ENCODE results near the gene PRKCA. TPM values are rescaled to one million over a fixed set of nuclear protein-coding genes. Genes with fewer than 3 reads are reported as not detected.

The PRKCA gene
- total RNA-seq, 1 experiment from 2014 or later = 29.5 TPM

DNA sequence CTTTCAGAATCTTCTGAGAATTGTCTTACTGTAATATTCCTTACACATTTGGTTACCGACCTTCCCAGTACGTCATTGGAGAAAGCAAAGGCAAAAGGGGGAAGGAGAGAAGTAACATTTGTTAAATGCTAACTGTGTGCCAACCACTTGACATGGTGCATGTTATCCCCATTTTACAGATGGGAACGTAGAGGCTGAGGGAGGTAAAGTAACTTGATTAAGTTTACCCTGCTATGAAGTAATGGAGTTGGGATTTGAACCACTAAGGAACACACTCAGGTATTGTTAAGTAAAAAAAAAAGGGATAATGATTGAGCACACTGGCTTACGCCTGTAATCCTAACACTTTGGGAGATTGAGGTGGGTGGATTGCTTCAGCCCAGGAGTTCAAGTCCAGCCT, 156.4 kb downstream of the PRKCA start:
- ChIA-PET POLR2A (no interaction called here), CTCF (no interaction called here)
- Mint-ChIP-seq H3K27me3 (ENCODE audit: low read depth) (peaks cover 49% of the 10 kb centered on the region), H3K36me3 (peaks cover 11% of the 10 kb centered on the region), H3K27ac (no peak overlapping the region), H3K9me3 (peaks cover 10% of the 10 kb centered on the region), H3K4me3 (no peak overlapping the region), H3K4me1 (peaks cover 7% of the 10 kb centered on the region)
- ATAC-seq (no peak), DNase-seq (ENCODE audit: low spot score) (no peak)
- TF ChIP-seq, protein P1, sequence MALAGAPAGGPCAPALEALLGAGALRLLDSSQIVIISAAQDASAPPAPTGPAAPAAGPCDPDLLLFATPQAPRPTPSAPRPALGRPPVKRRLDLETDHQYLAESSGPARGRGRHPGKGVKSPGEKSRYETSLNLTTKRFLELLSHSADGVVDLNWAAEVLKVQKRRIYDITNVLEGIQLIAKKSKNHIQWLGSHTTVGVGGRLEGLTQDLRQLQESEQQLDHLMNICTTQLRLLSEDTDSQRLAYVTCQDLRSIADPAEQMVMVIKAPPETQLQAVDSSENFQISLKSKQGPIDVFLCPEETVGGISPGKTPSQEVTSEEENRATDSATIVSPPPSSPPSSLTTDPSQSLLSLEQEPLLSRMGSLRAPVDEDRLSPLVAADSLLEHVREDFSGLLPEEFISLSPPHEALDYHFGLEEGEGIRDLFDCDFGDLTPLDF (CRISPR knock-in tag; IDR thresholded peaks at IDR 0.05) = no peak
- TF ChIP-seq ZNF317 (CRISPR knock-in tag; IDR thresholded peaks at IDR 0.05; ENCODE audit: borderline replicate concordance, low read depth) (no peak), ETV6 (CRISPR knock-in tag; IDR thresholded peaks at IDR 0.05) (no peak), CREB1 (CRISPR knock-in tag; IDR thresholded peaks at IDR 0.05) (no peak), FOXJ3 (CRISPR knock-in tag; IDR thresholded peaks at IDR 0.05; ENCODE audit: borderline replicate concordance) (no peak), ZNF263 (CRISPR knock-in tag; IDR thresholded peaks at IDR 0.05; ENCODE audit: low read depth) (no peak), ZNF416 (CRISPR knock-in tag; IDR thresholded peaks at IDR 0.05) (no peak), IRF2 (CRISPR knock-in tag; IDR thresholded peaks at IDR 0.05; ENCODE audit: borderline replicate concordance, low read depth) (no peak), NFE2L1 (CRISPR knock-in tag; IDR thresholded peaks at IDR 0.05) (no peak), ZNF138 (CRISPR knock-in tag; conservative IDR thresholded peaks at IDR 0.05) (no peak)
- TF ChIP-seq, protein P2, sequence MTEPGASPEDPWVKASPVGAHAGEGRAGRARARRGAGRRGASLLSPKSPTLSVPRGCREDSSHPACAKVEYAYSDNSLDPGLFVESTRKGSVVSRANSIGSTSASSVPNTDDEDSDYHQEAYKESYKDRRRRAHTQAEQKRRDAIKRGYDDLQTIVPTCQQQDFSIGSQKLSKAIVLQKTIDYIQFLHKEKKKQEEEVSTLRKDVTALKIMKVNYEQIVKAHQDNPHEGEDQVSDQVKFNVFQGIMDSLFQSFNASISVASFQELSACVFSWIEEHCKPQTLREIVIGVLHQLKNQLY (CRISPR knock-in tag; IDR thresholded peaks at IDR 0.05) = no peak
- TF ChIP-seq, protein P3, sequence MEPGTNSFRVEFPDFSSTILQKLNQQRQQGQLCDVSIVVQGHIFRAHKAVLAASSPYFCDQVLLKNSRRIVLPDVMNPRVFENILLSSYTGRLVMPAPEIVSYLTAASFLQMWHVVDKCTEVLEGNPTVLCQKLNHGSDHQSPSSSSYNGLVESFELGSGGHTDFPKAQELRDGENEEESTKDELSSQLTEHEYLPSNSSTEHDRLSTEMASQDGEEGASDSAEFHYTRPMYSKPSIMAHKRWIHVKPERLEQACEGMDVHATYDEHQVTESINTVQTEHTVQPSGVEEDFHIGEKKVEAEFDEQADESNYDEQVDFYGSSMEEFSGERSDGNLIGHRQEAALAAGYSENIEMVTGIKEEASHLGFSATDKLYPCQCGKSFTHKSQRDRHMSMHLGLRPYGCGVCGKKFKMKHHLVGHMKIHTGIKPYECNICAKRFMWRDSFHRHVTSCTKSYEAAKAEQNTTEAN (CRISPR knock-in tag; IDR thresholded peaks at IDR 0.05) = no peak
- TF ChIP-seq, protein P4, sequence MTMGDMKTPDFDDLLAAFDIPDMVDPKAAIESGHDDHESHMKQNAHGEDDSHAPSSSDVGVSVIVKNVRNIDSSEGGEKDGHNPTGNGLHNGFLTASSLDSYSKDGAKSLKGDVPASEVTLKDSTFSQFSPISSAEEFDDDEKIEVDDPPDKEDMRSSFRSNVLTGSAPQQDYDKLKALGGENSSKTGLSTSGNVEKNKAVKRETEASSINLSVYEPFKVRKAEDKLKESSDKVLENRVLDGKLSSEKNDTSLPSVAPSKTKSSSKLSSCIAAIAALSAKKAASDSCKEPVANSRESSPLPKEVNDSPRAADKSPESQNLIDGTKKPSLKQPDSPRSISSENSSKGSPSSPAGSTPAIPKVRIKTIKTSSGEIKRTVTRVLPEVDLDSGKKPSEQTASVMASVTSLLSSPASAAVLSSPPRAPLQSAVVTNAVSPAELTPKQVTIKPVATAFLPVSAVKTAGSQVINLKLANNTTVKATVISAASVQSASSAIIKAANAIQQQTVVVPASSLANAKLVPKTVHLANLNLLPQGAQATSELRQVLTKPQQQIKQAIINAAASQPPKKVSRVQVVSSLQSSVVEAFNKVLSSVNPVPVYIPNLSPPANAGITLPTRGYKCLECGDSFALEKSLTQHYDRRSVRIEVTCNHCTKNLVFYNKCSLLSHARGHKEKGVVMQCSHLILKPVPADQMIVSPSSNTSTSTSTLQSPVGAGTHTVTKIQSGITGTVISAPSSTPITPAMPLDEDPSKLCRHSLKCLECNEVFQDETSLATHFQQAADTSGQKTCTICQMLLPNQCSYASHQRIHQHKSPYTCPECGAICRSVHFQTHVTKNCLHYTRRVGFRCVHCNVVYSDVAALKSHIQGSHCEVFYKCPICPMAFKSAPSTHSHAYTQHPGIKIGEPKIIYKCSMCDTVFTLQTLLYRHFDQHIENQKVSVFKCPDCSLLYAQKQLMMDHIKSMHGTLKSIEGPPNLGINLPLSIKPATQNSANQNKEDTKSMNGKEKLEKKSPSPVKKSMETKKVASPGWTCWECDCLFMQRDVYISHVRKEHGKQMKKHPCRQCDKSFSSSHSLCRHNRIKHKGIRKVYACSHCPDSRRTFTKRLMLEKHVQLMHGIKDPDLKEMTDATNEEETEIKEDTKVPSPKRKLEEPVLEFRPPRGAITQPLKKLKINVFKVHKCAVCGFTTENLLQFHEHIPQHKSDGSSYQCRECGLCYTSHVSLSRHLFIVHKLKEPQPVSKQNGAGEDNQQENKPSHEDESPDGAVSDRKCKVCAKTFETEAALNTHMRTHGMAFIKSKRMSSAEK (CRISPR knock-in tag; IDR thresholded peaks at IDR 0.05; ENCODE audit: borderline replicate concordance) = no peak
- TF ChIP-seq, protein P5, sequence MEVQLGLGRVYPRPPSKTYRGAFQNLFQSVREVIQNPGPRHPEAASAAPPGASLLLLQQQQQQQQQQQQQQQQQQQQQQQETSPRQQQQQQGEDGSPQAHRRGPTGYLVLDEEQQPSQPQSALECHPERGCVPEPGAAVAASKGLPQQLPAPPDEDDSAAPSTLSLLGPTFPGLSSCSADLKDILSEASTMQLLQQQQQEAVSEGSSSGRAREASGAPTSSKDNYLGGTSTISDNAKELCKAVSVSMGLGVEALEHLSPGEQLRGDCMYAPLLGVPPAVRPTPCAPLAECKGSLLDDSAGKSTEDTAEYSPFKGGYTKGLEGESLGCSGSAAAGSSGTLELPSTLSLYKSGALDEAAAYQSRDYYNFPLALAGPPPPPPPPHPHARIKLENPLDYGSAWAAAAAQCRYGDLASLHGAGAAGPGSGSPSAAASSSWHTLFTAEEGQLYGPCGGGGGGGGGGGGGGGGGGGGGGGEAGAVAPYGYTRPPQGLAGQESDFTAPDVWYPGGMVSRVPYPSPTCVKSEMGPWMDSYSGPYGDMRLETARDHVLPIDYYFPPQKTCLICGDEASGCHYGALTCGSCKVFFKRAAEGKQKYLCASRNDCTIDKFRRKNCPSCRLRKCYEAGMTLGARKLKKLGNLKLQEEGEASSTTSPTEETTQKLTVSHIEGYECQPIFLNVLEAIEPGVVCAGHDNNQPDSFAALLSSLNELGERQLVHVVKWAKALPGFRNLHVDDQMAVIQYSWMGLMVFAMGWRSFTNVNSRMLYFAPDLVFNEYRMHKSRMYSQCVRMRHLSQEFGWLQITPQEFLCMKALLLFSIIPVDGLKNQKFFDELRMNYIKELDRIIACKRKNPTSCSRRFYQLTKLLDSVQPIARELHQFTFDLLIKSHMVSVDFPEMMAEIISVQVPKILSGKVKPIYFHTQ (CRISPR knock-in tag; IDR thresholded peaks at IDR 0.05) = no peak
- TF ChIP-seq, protein P6, sequence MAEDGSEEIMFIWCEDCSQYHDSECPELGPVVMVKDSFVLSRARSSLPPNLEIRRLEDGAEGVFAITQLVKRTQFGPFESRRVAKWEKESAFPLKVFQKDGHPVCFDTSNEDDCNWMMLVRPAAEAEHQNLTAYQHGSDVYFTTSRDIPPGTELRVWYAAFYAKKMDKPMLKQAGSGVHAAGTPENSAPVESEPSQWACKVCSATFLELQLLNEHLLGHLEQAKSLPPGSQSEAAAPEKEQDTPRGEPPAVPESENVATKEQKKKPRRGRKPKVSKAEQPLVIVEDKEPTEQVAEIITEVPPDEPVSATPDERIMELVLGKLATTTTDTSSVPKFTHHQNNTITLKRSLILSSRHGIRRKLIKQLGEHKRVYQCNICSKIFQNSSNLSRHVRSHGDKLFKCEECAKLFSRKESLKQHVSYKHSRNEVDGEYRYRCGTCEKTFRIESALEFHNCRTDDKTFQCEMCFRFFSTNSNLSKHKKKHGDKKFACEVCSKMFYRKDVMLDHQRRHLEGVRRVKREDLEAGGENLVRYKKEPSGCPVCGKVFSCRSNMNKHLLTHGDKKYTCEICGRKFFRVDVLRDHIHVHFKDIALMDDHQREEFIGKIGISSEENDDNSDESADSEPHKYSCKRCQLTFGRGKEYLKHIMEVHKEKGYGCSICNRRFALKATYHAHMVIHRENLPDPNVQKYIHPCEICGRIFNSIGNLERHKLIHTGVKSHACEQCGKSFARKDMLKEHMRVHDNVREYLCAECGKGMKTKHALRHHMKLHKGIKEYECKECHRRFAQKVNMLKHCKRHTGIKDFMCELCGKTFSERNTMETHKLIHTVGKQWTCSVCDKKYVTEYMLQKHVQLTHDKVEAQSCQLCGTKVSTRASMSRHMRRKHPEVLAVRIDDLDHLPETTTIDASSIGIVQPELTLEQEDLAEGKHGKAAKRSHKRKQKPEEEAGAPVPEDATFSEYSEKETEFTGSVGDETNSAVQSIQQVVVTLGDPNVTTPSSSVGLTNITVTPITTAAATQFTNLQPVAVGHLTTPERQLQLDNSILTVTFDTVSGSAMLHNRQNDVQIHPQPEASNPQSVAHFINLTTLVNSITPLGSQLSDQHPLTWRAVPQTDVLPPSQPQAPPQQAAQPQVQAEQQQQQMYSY (CRISPR knock-in tag; IDR thresholded peaks at IDR 0.05) = no peak
- TF ChIP-seq, protein P7, sequence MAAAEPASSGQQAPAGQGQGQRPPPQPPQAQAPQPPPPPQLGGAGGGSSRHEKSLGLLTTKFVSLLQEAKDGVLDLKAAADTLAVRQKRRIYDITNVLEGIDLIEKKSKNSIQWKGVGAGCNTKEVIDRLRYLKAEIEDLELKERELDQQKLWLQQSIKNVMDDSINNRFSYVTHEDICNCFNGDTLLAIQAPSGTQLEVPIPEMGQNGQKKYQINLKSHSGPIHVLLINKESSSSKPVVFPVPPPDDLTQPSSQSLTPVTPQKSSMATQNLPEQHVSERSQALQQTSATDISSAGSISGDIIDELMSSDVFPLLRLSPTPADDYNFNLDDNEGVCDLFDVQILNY (CRISPR knock-in tag; IDR thresholded peaks at IDR 0.05) = no peak
- TF ChIP-seq, protein P8, sequence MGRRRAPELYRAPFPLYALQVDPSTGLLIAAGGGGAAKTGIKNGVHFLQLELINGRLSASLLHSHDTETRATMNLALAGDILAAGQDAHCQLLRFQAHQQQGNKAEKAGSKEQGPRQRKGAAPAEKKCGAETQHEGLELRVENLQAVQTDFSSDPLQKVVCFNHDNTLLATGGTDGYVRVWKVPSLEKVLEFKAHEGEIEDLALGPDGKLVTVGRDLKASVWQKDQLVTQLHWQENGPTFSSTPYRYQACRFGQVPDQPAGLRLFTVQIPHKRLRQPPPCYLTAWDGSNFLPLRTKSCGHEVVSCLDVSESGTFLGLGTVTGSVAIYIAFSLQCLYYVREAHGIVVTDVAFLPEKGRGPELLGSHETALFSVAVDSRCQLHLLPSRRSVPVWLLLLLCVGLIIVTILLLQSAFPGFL (CRISPR knock-in tag; IDR thresholded peaks at IDR 0.05; ENCODE audit: borderline replicate concordance) = no peak
- TF ChIP-seq, protein P9, sequence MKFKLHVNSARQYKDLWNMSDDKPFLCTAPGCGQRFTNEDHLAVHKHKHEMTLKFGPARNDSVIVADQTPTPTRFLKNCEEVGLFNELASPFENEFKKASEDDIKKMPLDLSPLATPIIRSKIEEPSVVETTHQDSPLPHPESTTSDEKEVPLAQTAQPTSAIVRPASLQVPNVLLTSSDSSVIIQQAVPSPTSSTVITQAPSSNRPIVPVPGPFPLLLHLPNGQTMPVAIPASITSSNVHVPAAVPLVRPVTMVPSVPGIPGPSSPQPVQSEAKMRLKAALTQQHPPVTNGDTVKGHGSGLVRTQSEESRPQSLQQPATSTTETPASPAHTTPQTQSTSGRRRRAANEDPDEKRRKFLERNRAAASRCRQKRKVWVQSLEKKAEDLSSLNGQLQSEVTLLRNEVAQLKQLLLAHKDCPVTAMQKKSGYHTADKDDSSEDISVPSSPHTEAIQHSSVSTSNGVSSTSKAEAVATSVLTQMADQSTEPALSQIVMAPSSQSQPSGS (CRISPR knock-in tag; IDR thresholded peaks at IDR 0.05; ENCODE audit: borderline replicate concordance, low read depth) = no peak

Data from WTC11 (cell line).